GM12864 (cell line): Measurements from ENCODE around the gene SYCE1.
"Not testable (repeated sequence)": the region's sequence is repeated elsewhere in the genome, so short reads cannot be mapped to it uniquely, and the experiment has no call there.

Experiments used
- DNase-seq: peaks from one replicate; pipeline ENCODE4 v3.0.0-alpha.2; 2011; ENCODE audit warnings: low read depth
- H3K4me3 ChIP-seq: 2 replicates; pipeline ENCODE4 v1.5.1; 2011; ENCODE audit warnings: mild to moderate bottlenecking, low read depth, low read length, control low read depth
- CTCF ChIP-seq: IDR thresholded peaks from 2 replicates; pipeline ENCODE4 v1.5.1; 2011; ENCODE audit warnings: low read depth, mild to moderate bottlenecking, moderate library complexity, low read length, control low read depth, inconsistent platforms; ENCODE audit errors: missing control alignments

The SYCE1 gene

DNA sequence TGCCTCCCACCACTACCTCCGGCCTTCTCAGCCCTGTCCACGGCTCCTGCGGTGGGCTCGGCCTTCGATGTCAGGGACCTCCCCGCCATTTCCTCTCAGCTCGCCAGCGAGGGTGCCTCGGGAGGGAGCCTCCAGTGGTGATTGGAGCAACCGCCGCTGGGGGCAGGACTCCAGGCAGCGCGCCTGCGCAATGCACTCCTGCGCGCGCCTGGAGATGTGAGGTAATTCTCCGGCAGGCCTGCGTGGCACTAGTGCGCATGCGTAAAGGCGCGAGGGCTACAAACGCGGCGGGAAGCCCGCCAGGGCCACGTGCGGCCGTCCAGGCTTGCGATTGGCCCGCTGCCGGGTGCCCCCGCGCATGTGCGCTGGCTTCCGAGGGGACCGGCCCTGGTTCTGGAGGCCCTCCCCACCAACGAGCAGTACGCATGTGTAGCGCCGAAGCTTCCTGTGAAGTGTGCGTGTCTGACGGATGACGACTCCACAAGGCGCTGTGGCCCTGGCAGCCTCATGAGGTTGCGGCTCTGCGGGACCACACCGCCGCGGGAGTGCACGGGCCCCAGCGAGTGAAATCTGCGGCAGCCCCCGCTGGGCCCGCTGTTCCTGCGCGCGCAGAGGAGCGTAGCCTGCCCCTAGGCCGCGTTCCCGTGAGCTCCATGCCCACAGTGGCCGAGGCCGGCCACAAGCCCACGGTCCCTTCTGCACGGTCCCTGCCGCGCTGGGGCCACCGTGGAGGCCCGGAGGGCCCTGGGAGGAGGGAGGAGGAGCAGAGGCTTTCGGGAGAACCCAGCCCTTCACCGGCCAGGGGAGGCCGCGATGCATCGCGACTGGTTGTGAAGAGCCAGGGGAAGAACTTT lies at the start of gene SYCE1:
Gene SYCE1 (minus strand): TSS at position 143 of the 854 bp plus-strand sequence. CDS start 54 bp downstream, at position 89.
- no peak for TF ChIP-seq CTCF
- H3K4me3 ChIP-seq, result no peak within 1 kb of the TSS
- DNase-seq, result no peak

GRCh38 chr10:133614830-133615580 lies 49.6 kb upstream of the SYCE1 start:
- no peak for TF ChIP-seq CTCF
- no peak overlapping the region for H3K4me3 ChIP-seq
- no peak for DNase-seq

DNA sequence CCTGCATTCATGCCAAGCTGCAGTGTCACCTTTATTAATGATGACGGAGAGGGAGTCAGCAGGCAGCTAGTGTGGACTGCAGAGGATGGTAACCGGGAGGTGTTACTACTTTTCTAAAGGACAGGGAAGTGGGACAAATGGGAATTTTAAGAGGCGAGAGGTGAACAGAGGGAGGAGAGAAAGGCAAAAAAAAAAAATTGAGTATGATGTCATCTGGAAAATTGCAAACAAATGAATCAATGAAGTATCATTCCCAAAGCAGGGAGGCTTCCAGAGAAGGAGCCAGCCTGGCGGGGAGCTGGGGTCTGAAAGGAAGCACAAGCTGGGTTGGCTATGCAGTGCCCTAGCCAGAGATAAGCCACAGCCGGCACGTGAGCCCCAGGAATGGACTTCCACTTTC lies 48.3 kb upstream of the SYCE1 start:
- no peak for TF ChIP-seq CTCF
- DNase-seq, result no peak
- no peak overlapping the region for H3K4me3 ChIP-seq

DNA sequence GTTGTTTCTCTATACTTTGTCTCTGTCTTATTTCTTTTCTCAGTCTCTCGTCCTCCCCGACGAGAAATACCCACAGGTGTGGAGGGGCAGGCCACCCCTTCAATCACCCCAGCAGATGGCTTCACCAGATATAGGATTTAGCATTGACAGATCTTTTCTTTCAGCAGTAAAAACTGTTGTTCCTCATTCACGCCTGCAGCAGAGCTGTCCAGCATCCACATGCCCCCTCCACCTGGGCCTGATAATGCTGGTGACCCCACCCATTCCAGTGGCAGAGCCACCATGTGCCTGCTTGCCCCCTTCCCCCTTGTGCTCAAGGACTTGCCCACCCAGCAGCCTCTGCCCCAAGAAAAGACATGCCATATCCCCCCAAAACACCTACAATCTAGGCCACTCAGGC lies 45.7 kb upstream of the SYCE1 start:
- no peak overlapping the region for H3K4me3 ChIP-seq
- TF ChIP-seq CTCF, result no peak
- DNase-seq, result no peak

- no peak for DNase-seq
- no peak overlapping the region for H3K4me3 ChIP-seq
- TF ChIP-seq CTCF, result peak; percentile 55
These were observed 43.5 kb upstream of the SYCE1 start for GRCh38 chr10:133608855-133609254.

DNA sequence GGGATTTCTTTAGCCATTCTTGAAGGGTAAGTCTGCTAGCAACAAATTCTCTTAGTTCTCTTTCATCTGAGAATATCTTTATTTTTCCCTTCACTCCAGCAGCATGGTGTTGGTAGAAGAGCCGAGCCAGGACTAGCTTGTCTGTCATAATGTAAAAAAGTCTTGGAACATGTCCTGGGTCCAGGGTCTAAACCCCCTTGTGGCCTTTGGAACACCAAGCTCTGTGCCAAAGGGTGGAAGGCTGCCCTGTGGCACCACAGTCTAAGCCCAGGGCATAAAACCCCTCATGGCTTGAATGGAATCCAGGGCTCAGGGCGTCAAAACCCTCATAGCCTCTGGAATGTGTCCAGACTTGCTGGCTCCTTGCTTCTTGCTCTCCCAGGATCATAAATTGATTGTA lies 38.1 kb upstream of the SYCE1 start:
- not testable (repeated sequence) for DNase-seq, H3K4me3 ChIP-seq

DNA sequence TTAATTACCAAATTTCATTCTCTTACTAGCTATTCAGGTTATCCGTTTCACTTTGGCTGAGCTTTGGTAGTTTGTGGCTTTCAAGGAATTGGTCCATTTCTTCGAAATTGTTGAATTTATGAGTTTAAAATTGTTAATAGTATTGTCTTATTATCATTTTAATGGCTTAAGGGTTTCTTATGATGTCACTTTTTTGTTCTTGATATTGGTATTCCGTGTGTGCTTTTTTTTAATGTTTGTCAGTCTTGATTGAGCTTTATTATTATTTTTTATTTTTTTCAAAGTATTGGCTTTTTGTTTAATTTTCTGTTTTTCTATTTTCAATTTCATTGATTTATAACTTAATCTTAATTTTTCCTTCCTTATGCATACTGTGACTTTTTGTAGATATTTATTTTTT lies 35.3 kb upstream of the SYCE1 start:
- no peak for DNase-seq
- H3K4me3 ChIP-seq, result no peak overlapping the region
- no peak for TF ChIP-seq CTCF

DNA sequence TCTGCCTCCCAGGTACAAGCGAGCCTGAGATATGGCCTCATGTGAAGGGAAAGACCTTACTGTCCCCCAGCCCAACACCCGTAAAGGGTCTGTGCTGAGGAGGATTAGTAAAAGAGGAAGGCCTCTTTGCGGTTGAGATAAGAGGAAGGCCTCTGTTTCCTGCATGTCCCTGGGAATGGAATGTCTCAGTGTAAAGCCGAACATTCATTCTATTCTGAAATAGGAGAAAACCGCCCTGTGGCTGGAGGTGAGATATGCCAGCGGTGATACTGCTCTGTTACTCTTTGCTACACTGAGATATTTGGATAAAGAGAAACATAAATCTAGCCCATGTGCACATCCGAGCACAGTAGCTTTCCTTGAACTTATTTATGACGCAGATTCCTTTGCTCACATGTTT lies 34.5 kb upstream of the SYCE1 start:
- H3K4me3 ChIP-seq, DNase-seq: not testable (repeated sequence)
